Astrocyte of the cerebellum (primary cell): ENCODE measurements around the gene CLCA4.

Experiments used
- DNase-seq: peaks from one replicate; pipeline ENCODE4 v3.0.0-alpha.2; 2011; ENCODE audit warnings: low read depth
- H3K4me3 ChIP-seq: 2 replicates; pipeline ENCODE4 v1.5.1; 2011; ENCODE audit warnings: mild to moderate bottlenecking, low read depth, low read length, moderate library complexity
- in situ Hi-C: cut with HindIII; loops from 2 replicates; pipeline ENCODE4 v1.10.0; 2017; ENCODE audit warnings: low sequenced_read_pairs
- TF ChIP-seq, protein P1 (sequence below): IDR thresholded peaks from 2 replicates; pipeline ENCODE4 v1.5.1; 2012; ENCODE audit warnings: low read length, low read depth, moderate library complexity, mild to moderate bottlenecking; ENCODE audit errors: missing control alignments

CLCA4 gene

DNA sequence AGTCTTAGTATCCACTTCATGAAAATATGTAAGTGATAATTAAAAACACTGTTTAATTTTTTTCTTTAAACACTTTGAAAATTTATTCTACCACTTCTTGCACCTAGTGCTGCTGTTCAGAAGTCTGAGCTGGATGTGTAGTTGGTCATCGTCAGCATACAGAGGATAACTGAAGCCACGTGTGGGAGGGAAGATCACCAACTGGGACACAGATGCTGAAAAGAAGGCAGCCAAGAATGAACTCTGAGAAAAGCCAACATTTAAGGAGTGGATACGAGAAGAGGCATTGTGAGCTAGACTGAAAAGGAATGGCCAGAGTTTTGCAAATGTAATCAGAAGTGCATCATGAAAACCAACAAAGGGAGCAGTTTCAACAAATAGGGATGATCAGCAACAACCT is 24.6 kb upstream of the CLCA4 start:
- in situ Hi-C loops, result no loop called here
- no peak for DNase-seq
- TF ChIP-seq, protein P1, sequence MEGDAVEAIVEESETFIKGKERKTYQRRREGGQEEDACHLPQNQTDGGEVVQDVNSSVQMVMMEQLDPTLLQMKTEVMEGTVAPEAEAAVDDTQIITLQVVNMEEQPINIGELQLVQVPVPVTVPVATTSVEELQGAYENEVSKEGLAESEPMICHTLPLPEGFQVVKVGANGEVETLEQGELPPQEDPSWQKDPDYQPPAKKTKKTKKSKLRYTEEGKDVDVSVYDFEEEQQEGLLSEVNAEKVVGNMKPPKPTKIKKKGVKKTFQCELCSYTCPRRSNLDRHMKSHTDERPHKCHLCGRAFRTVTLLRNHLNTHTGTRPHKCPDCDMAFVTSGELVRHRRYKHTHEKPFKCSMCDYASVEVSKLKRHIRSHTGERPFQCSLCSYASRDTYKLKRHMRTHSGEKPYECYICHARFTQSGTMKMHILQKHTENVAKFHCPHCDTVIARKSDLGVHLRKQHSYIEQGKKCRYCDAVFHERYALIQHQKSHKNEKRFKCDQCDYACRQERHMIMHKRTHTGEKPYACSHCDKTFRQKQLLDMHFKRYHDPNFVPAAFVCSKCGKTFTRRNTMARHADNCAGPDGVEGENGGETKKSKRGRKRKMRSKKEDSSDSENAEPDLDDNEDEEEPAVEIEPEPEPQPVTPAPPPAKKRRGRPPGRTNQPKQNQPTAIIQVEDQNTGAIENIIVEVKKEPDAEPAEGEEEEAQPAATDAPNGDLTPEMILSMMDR, result no peak
- H3K4me3 ChIP-seq, result no peak overlapping the region

DNA sequence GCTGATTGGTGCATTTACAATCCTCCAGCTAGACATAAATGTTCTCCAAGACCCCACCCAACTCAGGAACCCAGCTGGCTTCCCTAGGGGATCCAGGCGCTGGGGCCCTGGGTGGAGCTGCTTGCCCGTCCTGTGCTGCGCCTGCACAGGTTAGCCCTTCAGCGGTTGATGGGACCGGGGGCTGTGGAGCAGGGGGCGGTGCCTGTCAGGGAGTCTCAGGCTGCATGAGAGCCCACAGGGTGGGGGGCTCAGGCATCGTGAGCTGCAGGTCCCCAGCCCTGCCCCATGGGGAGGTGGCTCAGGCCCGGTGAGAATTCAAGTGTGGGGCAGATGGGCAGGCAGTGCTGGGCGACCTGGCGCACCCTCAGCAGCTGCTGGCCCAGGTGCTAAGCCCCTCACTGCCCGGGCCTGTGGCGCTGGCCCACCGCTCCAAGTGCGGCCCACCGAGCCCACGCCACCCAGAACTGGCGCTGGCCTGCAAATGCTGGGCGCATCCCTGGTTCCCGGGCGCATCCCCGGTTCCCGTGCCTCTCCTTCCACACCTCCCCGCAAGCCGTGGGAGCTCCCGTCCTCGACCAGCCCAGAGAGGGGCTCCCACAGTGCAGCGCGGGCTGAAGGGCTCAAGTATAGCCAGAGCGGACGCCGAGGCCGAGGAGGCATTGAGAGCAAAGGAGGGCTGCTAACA is 23.1 kb upstream of the CLCA4 start:
- TF ChIP-seq, protein P1, result no peak
- in situ Hi-C loops, result no loop called here
- no peak overlapping the region for H3K4me3 ChIP-seq
- no peak for DNase-seq

DNA sequence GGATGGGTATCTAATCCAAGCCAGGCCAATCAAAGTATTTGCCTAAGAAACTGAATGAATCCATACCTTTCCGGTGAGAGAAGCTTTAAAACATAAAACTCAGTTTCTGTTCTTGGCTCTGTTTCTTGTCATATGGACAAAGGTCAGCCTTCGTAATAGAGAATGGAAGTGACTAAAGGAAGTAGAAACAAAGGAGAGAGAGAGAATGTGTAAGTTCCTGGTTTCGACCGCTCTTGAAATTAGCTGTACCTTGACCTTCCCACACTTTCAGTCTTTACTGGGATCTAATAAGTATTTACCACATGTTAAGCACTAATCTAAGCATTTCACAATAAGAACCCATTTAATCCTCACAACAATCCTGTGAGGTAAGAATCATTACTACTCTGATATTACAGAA is 19.6 kb upstream of the CLCA4 start:
- in situ Hi-C loops, result no loop called here
- no peak for DNase-seq

DNA sequence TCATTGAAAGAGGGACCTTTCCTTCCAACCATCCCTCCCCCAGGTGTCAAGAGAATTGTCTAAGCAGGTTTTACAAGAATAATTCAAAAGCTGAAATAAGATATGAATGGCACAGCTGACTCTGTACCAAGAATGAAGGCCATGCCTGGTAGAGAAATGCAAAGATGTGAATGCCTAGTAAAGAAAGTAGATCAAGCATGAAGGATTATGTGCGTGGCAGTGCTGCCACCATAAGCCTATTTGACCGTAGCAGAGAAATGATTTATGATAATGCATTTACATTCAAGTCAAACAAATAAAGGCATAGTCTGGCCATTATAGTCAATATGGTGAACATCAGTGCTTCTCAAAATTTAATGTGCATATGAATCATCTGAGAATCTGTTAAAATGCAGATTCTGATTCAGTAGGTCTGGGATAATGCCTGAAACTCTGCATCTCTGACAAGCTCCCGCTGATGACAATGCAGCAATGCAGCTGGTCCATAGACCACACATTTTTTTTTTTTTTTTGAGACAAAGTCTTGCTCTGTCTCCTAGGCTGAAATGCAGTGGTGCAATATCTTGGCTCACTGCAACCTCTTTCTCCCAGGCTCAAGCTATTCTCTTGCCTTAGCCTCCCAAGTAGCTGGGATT is 16.6 kb upstream of the CLCA4 start:
- DNase-seq, result no peak
- in situ Hi-C loops, result no loop called here
- no peak overlapping the region for H3K4me3 ChIP-seq
- TF ChIP-seq, protein P1, result no peak

More for the DNA sequence above, 19.6 kb upstream of the CLCA4 start:
- TF ChIP-seq, protein P1, result no peak
- H3K4me3 ChIP-seq, result no peak overlapping the region

DNA sequence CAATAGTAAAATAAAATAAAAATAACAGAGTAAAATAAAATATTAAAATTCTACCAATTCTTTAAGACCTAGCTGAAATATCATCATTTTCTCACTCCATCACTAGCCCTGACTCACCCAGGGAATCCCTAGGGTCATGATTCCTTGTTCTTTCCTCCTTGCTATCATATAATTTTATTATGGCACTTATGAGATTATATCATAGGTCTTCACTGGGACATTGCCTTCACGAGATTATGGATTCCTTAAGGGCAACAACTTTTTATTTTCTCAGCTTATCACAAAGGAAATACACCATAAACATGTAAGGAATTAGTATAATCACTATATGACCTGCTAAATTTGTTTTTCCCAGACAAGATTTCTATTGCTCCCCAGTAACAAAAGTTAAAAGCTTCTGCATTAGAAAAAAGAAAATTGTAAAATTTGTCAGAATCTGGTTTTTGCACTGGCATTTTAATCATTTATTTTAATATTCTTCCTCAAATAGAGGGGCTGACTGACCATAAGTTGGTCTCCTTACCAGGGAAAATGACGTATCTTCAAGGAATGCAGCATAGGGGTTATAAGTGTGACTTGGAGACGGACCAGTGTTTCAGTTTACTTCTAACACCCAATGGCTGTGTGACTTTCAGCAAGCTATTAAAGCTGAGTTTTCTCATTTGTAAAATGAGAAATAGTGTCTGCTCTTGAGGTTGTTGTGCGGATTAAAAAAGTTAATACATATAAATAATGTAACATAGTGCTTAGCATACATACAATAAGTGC is 8.8 kb upstream of the CLCA4 start:
- TF ChIP-seq, protein P1, result no peak
- DNase-seq, result no peak
- no peak overlapping the region for H3K4me3 ChIP-seq
- in situ Hi-C loops, result no loop called here

DNA sequence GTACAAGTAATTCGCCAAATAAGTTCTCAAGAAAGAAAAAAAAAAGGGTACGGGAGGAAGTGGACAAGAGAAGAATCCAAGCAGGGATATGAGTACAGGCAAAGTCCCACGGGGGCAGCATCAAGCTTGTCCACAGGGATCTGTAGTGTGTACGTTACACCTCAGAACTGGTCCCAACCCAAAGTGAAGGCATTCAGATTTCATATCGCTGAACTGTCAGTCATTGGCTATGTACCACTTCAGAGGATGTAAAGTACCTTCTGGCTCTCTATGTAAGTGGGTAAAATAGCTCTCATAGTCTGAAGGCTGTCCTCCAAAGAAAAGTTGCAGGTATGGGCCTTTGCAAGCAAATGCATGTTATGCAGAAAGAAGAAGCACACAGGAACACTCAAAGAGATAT is 8.1 kb upstream of the CLCA4 start:
- no peak overlapping the region for H3K4me3 ChIP-seq
- no peak for DNase-seq
- in situ Hi-C loops, result no loop called here
- TF ChIP-seq, protein P1, result no peak
